GM23248 (cell line): Measurements from ENCODE around the gene ETV5. TPM values are rescaled to one million over a fixed set of nuclear protein-coding genes. Genes with fewer than 3 reads are reported as not detected.

ENCODE experiments used
- DNase-seq: peaks from one replicate; pipeline ENCODE4 v3.0.0-alpha.2; 2015
- H2AFZ ChIP-seq: fragments of 200-600 bp; sonication (generic); 2 replicates; pipeline ENCODE4 v1.6.1; 2016; ENCODE audit warnings: antibody characterized with exemption
- H3F3A ChIP-seq: fragments of 200-600 bp; sonication (generic); 2 replicates; pipeline ENCODE4 v1.6.1; 2016; ENCODE audit warnings: mild to moderate bottlenecking, antibody characterized with exemption, mixed run types; ENCODE audit not compliant: insufficient read depth
- H3K27ac ChIP-seq: fragments of 200-600 bp; sonication (generic); 2 replicates; pipeline ENCODE4 v1.5.1; 2016; ENCODE audit warnings: mild to moderate bottlenecking
- H3K27me3 ChIP-seq: fragments of 200-600 bp; sonication (generic); replicated peaks from 2 replicates; pipeline ENCODE4 v1.6.1; 2016; ENCODE audit warnings: mild to moderate bottlenecking; ENCODE audit not compliant: insufficient read depth
- H3K36me3 ChIP-seq: fragments of 200-600 bp; sonication (generic); 2 replicates; pipeline ENCODE4 v1.6.1; 2016; ENCODE audit warnings: low read depth, mild to moderate bottlenecking
- H3K4me1 ChIP-seq: fragments of 200-600 bp; sonication (generic); 2 replicates; pipeline ENCODE4 v1.6.1; 2016; ENCODE audit warnings: mild to moderate bottlenecking; ENCODE audit not compliant: insufficient read depth
- H3K4me2 ChIP-seq: fragments of 200-600 bp; sonication (generic); one replicate; pipeline ENCODE4 v1.6.1; 2016; ENCODE audit warnings: mild to moderate bottlenecking; ENCODE audit not compliant: unreplicated experiment
- H3K4me3 ChIP-seq: fragments of 200-600 bp; sonication (generic); 2 replicates; pipeline ENCODE4 v1.5.1; 2016; ENCODE audit warnings: mild to moderate bottlenecking
- H3K79me2 ChIP-seq: fragments of 200-600 bp; sonication (generic); 2 replicates; pipeline ENCODE4 v1.6.1; 2016; ENCODE audit warnings: mild to moderate bottlenecking; ENCODE audit not compliant: insufficient read depth
- H3K9ac ChIP-seq: fragments of 200-600 bp; sonication (generic); 2 replicates; pipeline ENCODE4 v1.6.1; 2016; ENCODE audit warnings: mild to moderate bottlenecking
- H3K9me2 ChIP-seq: fragments of 200-600 bp; sonication (generic); 2 replicates; pipeline ENCODE4 v1.6.1; 2016; ENCODE audit warnings: mixed run types, mild to moderate bottlenecking, moderate library complexity; ENCODE audit not compliant: insufficient read depth
- H3K9me3 ChIP-seq: fragments of 200-600 bp; sonication (generic); one replicate; pipeline ENCODE4 v1.6.1; 2017; ENCODE audit warnings: low read depth
- H4K20me1 ChIP-seq: fragments of 200-600 bp; sonication (generic); 2 replicates; pipeline ENCODE4 v1.6.0; 2016; ENCODE audit not compliant: insufficient read depth
- EZH2 ChIP-seq: fragments of 200-600 bp; sonication (generic); IDR thresholded peaks from 2 replicates; pipeline ENCODE4 v1.6.1; 2018; ENCODE audit warnings: antibody characterized with exemption, mild to moderate bottlenecking; ENCODE audit not compliant: insufficient read depth, poor library complexity, severe bottlenecking
- EZH2phosphoT487 ChIP-seq: fragments of 200-600 bp; sonication (generic); IDR thresholded peaks from 2 replicates; pipeline ENCODE4 v1.6.1; 2018; ENCODE audit warnings: antibody characterized with exemption, moderate library complexity, mild to moderate bottlenecking, low read depth; ENCODE audit not compliant: insufficient read depth
- WGBS, 2 experiments: methylation state at CpG; one replicate each; pipeline ENCODE4 v1.1.6; 2015 to 2017; ENCODE audit warnings: low lambda C conversion rate in 2 of 2, low coverage in 1 of 2; ENCODE audit errors: missing lambda C conversion rate in 2 of 2; 5-methylcytosine and 5-hydroxymethylcytosine counted together
- in situ Hi-C: fragments of 300-500 bp; cut with MboI; formaldehyde crosslinking; loops from 2 replicates; pipeline ENCODE4 v1.15.0; 2020
- polyA plus RNA-seq: library from polyadenylated mRNA; unstranded; fragments of >200 nt; fragmentation: Nextera tagmentation; extraction: Ambion mirVana; gene quantifications from 2 replicates; pipeline ENCODE4 v1.2.1, GENCODE V29; 2016
- total RNA-seq: library from RNA; depleted of rRNA; stranded (reverse); fragments of >200 nt; shearing (Covaris generic); gene quantifications from 2 replicates; pipeline ENCODE4 v1.2.3, GENCODE V29; 2014

The ETV5 gene
- total and polyA plus RNA-seq, 2 experiments from 2014 or later = 44.0 to 47.5 TPM

- WGBS, 2 experiments = 46 to 50% methylated on average over 7 of the region's 7 CpGs
- H3K4me3 ChIP-seq = no peak overlapping the region
- H3K9me2 ChIP-seq = no peaks in the 10 kb centered on the region
- no peaks in the 10 kb centered on the region for H3K9me3 ChIP-seq
- H3K4me1 ChIP-seq = no peaks in the 10 kb centered on the region
- H2AFZ ChIP-seq = no peak overlapping the region
- in situ Hi-C loops = no loop called here
- peaks cover 20% of the 10 kb centered on the region; the same call in 1 of the 2 replicates for H3K27me3 ChIP-seq
- no peak overlapping the region for H3K9ac ChIP-seq
- no peak overlapping the region for H3K4me2 ChIP-seq
- TF ChIP-seq EZH2phosphoT487 (no peak), EZH2 (no peak)
- H4K20me1 ChIP-seq = no peaks in the 10 kb centered on the region
- no peaks in the 10 kb centered on the region for H3K79me2 ChIP-seq
- H3F3A ChIP-seq = no peaks in the 10 kb centered on the region
- H3K36me3 ChIP-seq = no peaks in the 10 kb centered on the region
- no peak overlapping the region for H3K27ac ChIP-seq
- no peak for DNase-seq
These were observed 42.4 kb upstream of the ETV5 start for GRCh38 chr3:186151077-186151971.

- H3K4me3 ChIP-seq = no peak overlapping the region
- H2AFZ ChIP-seq = no peak overlapping the region
- no peaks in the 10 kb centered on the region for H3K36me3 ChIP-seq
- no peaks in the 10 kb centered on the region for H3F3A ChIP-seq
- no peak overlapping the region for H3K27ac ChIP-seq
- TF ChIP-seq EZH2phosphoT487 (no peak), EZH2 (no peak)
- H3K9ac ChIP-seq = no peak overlapping the region
- no peaks in the 10 kb centered on the region for H3K9me2 ChIP-seq
- no peak for DNase-seq
- H3K4me1 ChIP-seq = no peaks in the 10 kb centered on the region
- no peaks in the 10 kb centered on the region for H3K79me2 ChIP-seq
- 36 to 39% methylated on average over 11 of the region's 11 CpGs for WGBS, 2 experiments
- H3K4me2 ChIP-seq = no peak overlapping the region
- in situ Hi-C loops = no loop called here
- no peaks in the 10 kb centered on the region for H4K20me1 ChIP-seq
- peaks cover 23% of the 10 kb centered on the region; the same call in 1 of the 2 replicates for H3K27me3 ChIP-seq
- no peaks in the 10 kb centered on the region for H3K9me3 ChIP-seq
These were observed 41.3 kb upstream of the ETV5 start for GRCh38 chr3:186150041-186150830.

- no peaks in the 10 kb centered on the region for H3K79me2 ChIP-seq
- no peaks in the 10 kb centered on the region for H4K20me1 ChIP-seq
- TF ChIP-seq EZH2phosphoT487 = no peak
- TF ChIP-seq EZH2 = no peak
- H2AFZ ChIP-seq = no peak overlapping the region
- H3F3A ChIP-seq = no peaks in the 10 kb centered on the region
- no peak overlapping the region for H3K9ac ChIP-seq
- H3K9me2 ChIP-seq = no peaks in the 10 kb centered on the region
- H3K36me3 ChIP-seq = no peaks in the 10 kb centered on the region
- no peak for DNase-seq
- no peak overlapping the region for H3K4me3 ChIP-seq
- H3K4me1 ChIP-seq = no peaks in the 10 kb centered on the region
- peaks cover 24% of the 10 kb centered on the region; the same call in 1 of the 2 replicates for H3K27me3 ChIP-seq
- H3K9me3 ChIP-seq = no peaks in the 10 kb centered on the region
- 69 to 73% methylated on average over 15 of the region's 15 CpGs for WGBS, 2 experiments
- no peak overlapping the region for H3K4me2 ChIP-seq
- no peak overlapping the region for H3K27ac ChIP-seq
- in situ Hi-C loops = no loop called here
These were observed 40.6 kb upstream of the ETV5 start for GRCh38 chr3:186149319-186149960.

- no peak for DNase-seq
- WGBS, 2 experiments = 43 to 48% methylated on average over 5 of the region's 5 CpGs
- no peaks in the 10 kb centered on the region for H3K79me2 ChIP-seq
- no peak overlapping the region for H2AFZ ChIP-seq
- no peaks in the 10 kb centered on the region for H3K9me3 ChIP-seq
- TF ChIP-seq EZH2 (no peak), EZH2phosphoT487 (no peak)
- H3K4me2 ChIP-seq = no peak overlapping the region
- H4K20me1 ChIP-seq = no peaks in the 10 kb centered on the region
- H3K9me2 ChIP-seq = no peaks in the 10 kb centered on the region
- no peak overlapping the region for H3K4me3 ChIP-seq
- H3K9ac ChIP-seq = no peak overlapping the region
- in situ Hi-C loops = no loop called here
- H3K27me3 ChIP-seq = peaks cover 21% of the 10 kb centered on the region
- no peaks in the 10 kb centered on the region for H3K36me3 ChIP-seq
- H3F3A ChIP-seq = no peaks in the 10 kb centered on the region
- H3K4me1 ChIP-seq = no peaks in the 10 kb centered on the region
- no peak overlapping the region for H3K27ac ChIP-seq
These were observed 35.4 kb upstream of the ETV5 start for GRCh38 chr3:186144257-186144656.
